HUES48 (cell line): ENCODE data around the gene IGSF8.
"Not testable (repeated sequence)": the region's sequence is repeated elsewhere in the genome, so short reads cannot be mapped to it uniquely, and the experiment has no call there.

Experiments used
- H3K27ac ChIP-seq: one replicate; pipeline ENCODE4 v1.7.0; 2013; ENCODE audit warnings: low read depth, low read length, inconsistent platforms
- H3K27me3 ChIP-seq: 2 replicates; pipeline ENCODE4 v1.6.1; 2013; ENCODE audit warnings: mild to moderate bottlenecking, low read length; ENCODE audit not compliant: control insufficient read depth, insufficient read depth
- H3K36me3 ChIP-seq: 2 replicates; pipeline ENCODE4 v1.6.1; 2013; ENCODE audit warnings: low read length; ENCODE audit not compliant: control insufficient read depth, insufficient read depth
- H3K4me1 ChIP-seq: 2 replicates; pipeline ENCODE4 v1.6.1; 2013; ENCODE audit warnings: mild to moderate bottlenecking, low read length; ENCODE audit not compliant: control insufficient read depth, insufficient read depth
- H3K4me3 ChIP-seq: 2 replicates; pipeline ENCODE4 v1.5.1; 2013; ENCODE audit warnings: mild to moderate bottlenecking, low read depth, low read length
- H3K9ac ChIP-seq: 2 replicates; pipeline ENCODE4 v1.6.1; 2013; ENCODE audit warnings: mild to moderate bottlenecking, low read depth, low read length, moderate library complexity
- H3K9me3 ChIP-seq: 2 replicates; pipeline ENCODE4 v1.6.1; 2013; ENCODE audit warnings: low read length; ENCODE audit not compliant: control insufficient read depth, insufficient read depth

IGSF8 gene

DNA sequence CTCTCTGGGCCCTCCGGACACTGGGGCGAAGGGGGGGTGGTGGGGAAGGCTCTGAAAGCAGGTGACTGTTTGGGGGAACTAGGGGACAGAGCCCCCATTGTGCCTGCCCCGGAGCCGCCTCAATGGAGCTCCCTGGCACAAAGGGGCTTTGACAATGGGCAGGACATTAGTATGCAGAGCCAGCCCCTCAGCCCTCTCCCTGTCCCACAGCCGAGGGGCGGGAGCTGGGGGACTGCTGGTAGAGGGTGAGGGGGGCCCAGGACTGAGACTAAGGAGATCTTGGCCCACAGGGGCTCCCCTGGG lies 36.2 kb downstream of the IGSF8 start:
- no peak overlapping the region for H3K4me3 ChIP-seq
- H3K4me1 ChIP-seq = peaks cover 21% of the 10 kb centered on the region
- H3K9ac ChIP-seq = no peak overlapping the region
- H3K9me3 ChIP-seq = no peaks in the 10 kb centered on the region
- H3K27me3 ChIP-seq = no peaks in the 10 kb centered on the region; the same call in 1 of the 2 replicates
- H3K27ac ChIP-seq = no peak overlapping the region
- no peaks in the 10 kb centered on the region for H3K36me3 ChIP-seq

- Histone ChIP-seq H3K27me3 (no peaks in the 10 kb centered on the region; the same call in 1 of the 2 replicates), H3K9ac (no peak overlapping the region), H3K9me3 (no peaks in the 10 kb centered on the region), H3K4me1 (peaks cover 15% of the 10 kb centered on the region; the same call in 1 of the 2 replicates), H3K27ac (no peak overlapping the region), H3K4me3 (no peak overlapping the region), H3K36me3 (no peaks in the 10 kb centered on the region)
Measured at GRCh38 chr1:160061369-160062229, 36.8 kb downstream of the IGSF8 start.

GRCh38 chr1:160058087-160058486 lies 40.3 kb downstream of the IGSF8 start:
- Histone ChIP-seq H3K4me1 (peaks cover 15% of the 10 kb centered on the region; the same call in 1 of the 2 replicates), H3K27me3 (no peaks in the 10 kb centered on the region), H3K4me3 (no peak overlapping the region), H3K36me3 (no peaks in the 10 kb centered on the region), H3K27ac (no peak overlapping the region), H3K9me3 (no peaks in the 10 kb centered on the region), H3K9ac (no peak overlapping the region)

DNA sequence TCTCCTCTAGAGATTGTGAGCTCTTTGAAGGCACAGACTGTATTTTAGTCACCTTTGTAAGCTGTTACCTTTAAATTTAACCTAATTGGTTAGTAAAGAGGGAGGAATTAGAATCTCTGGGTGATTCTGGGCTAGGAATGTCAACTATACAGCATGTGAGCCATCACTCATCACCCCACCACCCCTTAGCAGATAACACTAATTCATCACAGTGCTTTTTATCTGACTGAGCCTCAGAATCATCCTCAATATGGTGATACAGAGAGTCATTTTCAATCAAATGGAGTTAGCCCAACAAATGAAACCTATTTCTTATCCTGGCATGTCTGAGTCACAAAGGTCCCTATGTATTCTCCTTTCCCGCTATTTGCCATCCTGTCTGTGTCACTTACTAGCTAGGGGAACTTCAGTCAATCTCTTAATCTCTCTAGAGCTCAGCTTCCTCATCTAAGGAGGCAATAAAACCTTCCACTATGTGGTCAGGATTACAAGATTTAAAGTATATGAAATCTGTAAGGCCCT lies 41.7 kb downstream of the IGSF8 start:
- Histone ChIP-seq H3K4me3 (no peak overlapping the region), H3K9ac (no peak overlapping the region), H3K36me3 (no peaks in the 10 kb centered on the region), H3K27ac (no peak overlapping the region), H3K4me1 (peaks cover 5% of the 10 kb centered on the region; the same call in 1 of the 2 replicates), H3K27me3 (peaks cover 4% of the 10 kb centered on the region; the same call in 1 of the 2 replicates), H3K9me3 (no peaks in the 10 kb centered on the region)

DNA sequence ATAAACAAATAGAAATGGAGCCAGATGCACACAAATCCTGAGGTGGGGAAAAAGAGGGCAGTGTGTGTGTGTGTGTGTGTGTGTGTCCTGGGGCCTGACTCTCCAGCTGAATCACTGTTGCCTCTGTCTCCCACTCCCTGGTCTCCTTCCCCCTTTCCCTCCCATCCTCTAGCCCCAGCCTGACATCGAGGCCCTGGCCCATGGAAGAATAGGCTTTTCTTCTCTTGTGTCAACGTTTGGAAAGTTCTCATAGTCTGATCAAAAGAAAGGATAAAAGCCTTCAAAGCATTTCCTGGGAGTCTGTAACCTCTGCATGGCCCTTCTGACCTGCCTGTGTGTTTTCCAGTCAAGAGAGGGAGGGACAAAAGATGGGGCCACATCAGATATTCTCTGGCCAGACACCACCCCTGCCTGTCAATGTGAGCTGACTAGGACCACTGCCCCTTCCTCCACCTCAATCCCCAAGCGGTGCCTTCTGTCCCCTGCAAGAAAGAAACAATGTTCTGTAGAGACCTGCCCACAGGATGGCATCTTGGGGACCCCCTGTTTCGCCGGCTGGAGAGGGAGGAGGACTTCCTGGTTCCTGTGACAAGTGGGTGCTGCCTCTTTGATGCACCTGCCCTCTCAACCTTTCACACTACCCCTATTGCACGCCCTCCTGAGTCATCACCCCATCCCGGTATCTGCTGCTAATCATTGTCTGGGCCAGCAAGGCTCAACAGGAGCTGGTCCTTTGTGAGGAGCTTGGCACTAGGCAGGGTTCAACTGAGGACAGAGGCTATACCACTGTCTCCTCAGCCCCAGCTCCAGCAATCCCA lies 44.7 kb downstream of the IGSF8 start:
- no peaks in the 10 kb centered on the region for H3K36me3 ChIP-seq
- H3K9me3 ChIP-seq = no peaks in the 10 kb centered on the region
- H3K9ac ChIP-seq = no peak overlapping the region
- H3K27me3 ChIP-seq = peaks cover 7% of the 10 kb centered on the region; the same call in 1 of the 2 replicates
- no peak overlapping the region for H3K4me3 ChIP-seq
- peaks cover 6% of the 10 kb centered on the region for H3K4me1 ChIP-seq
- no peak overlapping the region for H3K27ac ChIP-seq

DNA sequence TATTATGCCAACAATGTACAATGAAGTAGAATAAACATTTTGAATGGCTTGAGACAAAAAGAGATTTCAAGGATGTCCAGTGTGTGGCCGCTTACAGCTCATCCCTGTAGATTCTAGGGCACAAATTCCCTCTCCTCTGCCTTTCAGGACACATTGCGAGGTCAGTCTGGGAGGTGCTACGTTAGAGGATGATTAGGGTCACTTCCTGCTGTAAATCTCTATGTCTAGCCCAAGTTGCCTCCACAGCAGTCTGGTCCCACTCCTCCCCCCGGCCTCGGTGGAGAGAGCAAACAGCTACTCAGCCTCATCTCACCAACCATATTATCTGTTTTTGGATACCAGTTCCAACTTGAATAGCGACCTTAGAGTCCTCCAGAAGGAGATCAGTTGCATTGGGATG lies 45.5 kb downstream of the IGSF8 start:
- peaks cover 7% of the 10 kb centered on the region; the same call in 1 of the 2 replicates for H3K27me3 ChIP-seq
- no peak overlapping the region for H3K9ac ChIP-seq
- H3K9me3 ChIP-seq = no peaks in the 10 kb centered on the region
- no peak overlapping the region for H3K27ac ChIP-seq
- no peak overlapping the region for H3K4me3 ChIP-seq
- no peaks in the 10 kb centered on the region for H3K36me3 ChIP-seq
- peaks cover 14% of the 10 kb centered on the region for H3K4me1 ChIP-seq

GRCh38 chr1:160050619-160051018 lies 47.8 kb downstream of the IGSF8 start:
- peaks cover 32% of the 10 kb centered on the region for H3K4me1 ChIP-seq
- peaks cover 7% of the 10 kb centered on the region; the same call in 1 of the 2 replicates for H3K27me3 ChIP-seq
- H3K4me3 ChIP-seq = no peak overlapping the region

DNA sequence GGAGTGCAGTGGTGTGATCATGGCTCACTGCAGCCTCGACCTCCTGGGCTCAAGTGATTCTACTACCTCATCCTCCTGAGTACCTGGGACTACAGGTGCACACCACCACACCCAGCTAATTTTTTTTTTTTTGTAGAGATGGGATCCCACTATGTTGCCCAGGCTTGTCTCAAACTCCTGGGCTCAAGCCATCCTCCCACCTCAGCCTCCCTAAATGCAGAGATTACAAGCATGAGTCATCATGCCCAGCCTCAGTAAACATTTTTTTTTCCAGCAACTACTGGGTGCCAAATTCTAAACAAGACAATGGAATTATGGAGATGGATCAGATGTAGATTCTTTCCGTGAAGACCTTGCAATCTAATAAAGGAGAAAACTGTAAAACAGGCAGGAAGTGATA lies 48.2 kb downstream of the IGSF8 start:
- not testable (repeated sequence) for H3K9me3 ChIP-seq, H3K9ac ChIP-seq, H3K27ac ChIP-seq, H3K36me3 ChIP-seq, H3K4me3 ChIP-seq, H3K27me3 ChIP-seq
- peaks cover 32% of the 10 kb centered on the region for H3K4me1 ChIP-seq

More at GRCh38 chr1:160050619-160051018, 47.8 kb downstream of the IGSF8 start:
- Histone ChIP-seq H3K9ac (no peak overlapping the region), H3K36me3 (no peaks in the 10 kb centered on the region), H3K27ac (no peak overlapping the region), H3K9me3 (no peaks in the 10 kb centered on the region)

DNA sequence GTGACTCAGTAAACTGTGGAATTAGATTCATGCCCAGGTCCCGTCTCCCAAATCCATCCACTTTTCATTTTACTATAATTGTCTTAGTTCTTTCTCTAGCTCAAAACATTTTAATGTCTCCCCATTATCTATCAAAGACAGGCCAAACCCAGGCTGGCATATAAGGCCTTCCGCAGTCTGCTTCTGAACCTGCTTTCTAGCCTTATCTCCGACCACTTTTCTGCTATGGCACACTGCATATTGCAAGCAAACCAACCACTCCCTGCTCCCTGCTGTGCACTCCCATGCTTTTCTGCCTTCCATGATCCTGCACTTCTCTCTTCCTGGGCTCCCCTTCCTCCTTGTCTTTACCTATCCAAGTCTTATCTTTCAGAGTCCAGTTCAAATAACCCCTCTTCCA lies 49.3 kb downstream of the IGSF8 start:
- Histone ChIP-seq H3K27ac (no peak overlapping the region), H3K4me3 (no peak overlapping the region), H3K36me3 (no peaks in the 10 kb centered on the region), H3K27me3 (peaks cover 7% of the 10 kb centered on the region; the same call in 1 of the 2 replicates), H3K9me3 (no peaks in the 10 kb centered on the region), H3K4me1 (peaks cover 32% of the 10 kb centered on the region), H3K9ac (no peak overlapping the region)

DNA sequence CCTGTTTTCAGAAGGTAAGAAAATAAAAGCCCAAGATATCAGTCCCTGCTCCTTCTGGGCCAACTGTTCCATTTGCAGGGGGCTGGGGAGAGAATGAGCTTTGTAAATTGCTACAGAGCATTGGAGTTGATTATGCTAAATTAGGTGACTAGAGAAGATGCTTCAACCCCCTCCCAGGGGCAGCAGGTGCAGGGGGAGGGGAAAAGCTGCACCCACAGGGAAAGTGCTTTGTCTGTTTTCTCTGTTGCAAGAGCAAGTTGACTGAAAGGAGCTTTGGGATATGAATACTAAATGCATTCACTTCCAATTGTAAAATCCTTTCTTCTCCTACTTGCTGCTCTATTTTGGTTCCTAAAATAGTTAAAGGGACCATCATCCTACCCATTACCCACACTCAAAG lies 50.1 kb downstream of the IGSF8 start:
- peaks cover 32% of the 10 kb centered on the region for H3K4me1 ChIP-seq
- H3K27me3 ChIP-seq = peaks cover 7% of the 10 kb centered on the region; the same call in 1 of the 2 replicates
- no peak overlapping the region for H3K9ac ChIP-seq

More for the DNA sequence above, 50.1 kb downstream of the IGSF8 start:
- 0 out of 2 replicates have a peak overlapping the region, but pooled peaks have one; percentile 16 for H3K4me3 ChIP-seq
- no peaks in the 10 kb centered on the region for H3K36me3 ChIP-seq
- H3K9me3 ChIP-seq = no peaks in the 10 kb centered on the region
- H3K27ac ChIP-seq = peak overlapping the region; percentile 41
